ENCODE measurements around the gene SNAPC4.

Gene SNAPC4

GRCh38 chr9:136367296-136368145 is 32.4 kb downstream of the SNAPC4 start:
- DNase-seq (ENCODE audit: low read depth): no peak
- H3K4me3 ChIP-seq (ENCODE audit: low read depth, low read length): no peak overlapping the region
- TF ChIP-seq POLR2A (IDR thresholded peaks at IDR 0.05; ENCODE audit: extremely low read depth, insufficient read length) (no peak), CTCF (IDR thresholded peaks at IDR 0.05; ENCODE audit: low read depth, low read length) (no peak), MAX (IDR thresholded peaks at IDR 0.05; ENCODE audit: low read depth, low read length) (no peak), MYC (IDR thresholded peaks at IDR 0.05; ENCODE audit: low read depth, low read length) (no peak)

- TF ChIP-seq POLR2A (IDR thresholded peaks at IDR 0.05; ENCODE audit: extremely low read depth, insufficient read length) (no peak), CTCF (IDR thresholded peaks at IDR 0.05; ENCODE audit: low read depth, low read length) (no peak), MYC (IDR thresholded peaks at IDR 0.05; ENCODE audit: low read depth, low read length) (no peak), MAX (IDR thresholded peaks at IDR 0.05; ENCODE audit: low read depth, low read length) (no peak)
- DNase-seq (ENCODE audit: low read depth): no peak
- H3K4me3 ChIP-seq (ENCODE audit: low read depth, low read length): no peak overlapping the region
Observed at GRCh38 chr9:136366826-136367225, 33.1 kb downstream of the SNAPC4 start.

- TF ChIP-seq MYC (IDR thresholded peaks at IDR 0.05; ENCODE audit: low read depth, low read length) (no peak), CTCF (IDR thresholded peaks at IDR 0.05; ENCODE audit: low read depth, low read length) (no peak), MAX (IDR thresholded peaks at IDR 0.05; ENCODE audit: low read depth, low read length) (no peak), POLR2A (IDR thresholded peaks at IDR 0.05; ENCODE audit: extremely low read depth, insufficient read length) (no peak)
- H3K4me3 ChIP-seq (ENCODE audit: low read depth, low read length): no peak overlapping the region
- peak; percentile 51 for DNase-seq (ENCODE audit: low read depth)
Observed at GRCh38 chr9:136365775-136366222, 34.2 kb downstream of the SNAPC4 start.

- TF ChIP-seq CTCF (IDR thresholded peaks at IDR 0.05; ENCODE audit: low read depth, low read length): no peak
- no peak for TF ChIP-seq MAX (IDR thresholded peaks at IDR 0.05; ENCODE audit: low read depth, low read length)
- no peak for TF ChIP-seq POLR2A (IDR thresholded peaks at IDR 0.05; ENCODE audit: extremely low read depth, insufficient read length)
- TF ChIP-seq MYC (IDR thresholded peaks at IDR 0.05; ENCODE audit: low read depth, low read length): no peak
- H3K4me3 ChIP-seq (ENCODE audit: low read depth, low read length): peak overlapping the region; percentile 32
- peak; percentile 70 for DNase-seq (ENCODE audit: low read depth)
Observed at GRCh38 chr9:136364942-136365774, 34.8 kb downstream of the SNAPC4 start.

GRCh38 chr9:136363949-136364748 is 35.8 kb downstream of the SNAPC4 start:
- DNase-seq (ENCODE audit: low read depth): peak; percentile 88
- peak overlapping the region; percentile 41 for H3K4me3 ChIP-seq (ENCODE audit: low read depth, low read length)
- TF ChIP-seq CTCF (IDR thresholded peaks at IDR 0.05; ENCODE audit: low read depth, low read length): no peak
- TF ChIP-seq MAX (IDR thresholded peaks at IDR 0.05; ENCODE audit: low read depth, low read length): no peak
- peak; percentile 43 for TF ChIP-seq POLR2A (IDR thresholded peaks at IDR 0.05; ENCODE audit: extremely low read depth, insufficient read length)
